ENCODE measurements around the gene FTO.
"Not testable (repeated sequence)": the region's sequence is repeated elsewhere in the genome, so short reads cannot be mapped to it uniquely, and the experiment has no call there.

Gene FTO

GRCh38 chr16:53839150-53839549 lies 135.2 kb downstream of the FTO start:
- Histone ChIP-seq H3K4me3 (no peak overlapping the region), H3K27ac (no peak overlapping the region)
- DNase-seq (ENCODE audit: low spot score): no peak
- TF ChIP-seq CTCF (IDR thresholded peaks at IDR 0.05): no peak

GRCh38 chr16:53840456-53840855 lies 136.5 kb downstream of the FTO start:
- H3K4me3 ChIP-seq: no peak overlapping the region
- no peak for TF ChIP-seq CTCF (IDR thresholded peaks at IDR 0.05)
- H3K27ac ChIP-seq: no peak overlapping the region
- no peak for DNase-seq (ENCODE audit: low spot score)

- no peak for TF ChIP-seq CTCF (IDR thresholded peaks at IDR 0.05)
- DNase-seq (ENCODE audit: low spot score): no peak
- no peak overlapping the region for H3K27ac ChIP-seq
- no peak overlapping the region for H3K4me3 ChIP-seq
Measured at GRCh38 chr16:53841884-53842283, 137.9 kb downstream of the FTO start.

GRCh38 chr16:53843084-53843483 lies 139.1 kb downstream of the FTO start:
- TF ChIP-seq CTCF (IDR thresholded peaks at IDR 0.05): no peak

GRCh38 chr16:53844804-53845203 lies 140.8 kb downstream of the FTO start:
- DNase-seq (ENCODE audit: low spot score): no peak
- Histone ChIP-seq H3K4me3 (no peak overlapping the region), H3K27ac (no peak overlapping the region)
- TF ChIP-seq CTCF (IDR thresholded peaks at IDR 0.05): no peak

More at GRCh38 chr16:53843084-53843483, 139.1 kb downstream of the FTO start:
- H3K27ac ChIP-seq: no peak overlapping the region
- DNase-seq (ENCODE audit: low spot score): no peak
- H3K4me3 ChIP-seq: no peak overlapping the region

- DNase-seq (ENCODE audit: low spot score); H3K27ac ChIP-seq: not testable (repeated sequence)
Measured at GRCh38 chr16:53846549-53846948, 142.6 kb downstream of the FTO start.

GRCh38 chr16:53846971-53847370 lies 143.0 kb downstream of the FTO start:
- TF ChIP-seq CTCF (IDR thresholded peaks at IDR 0.05): no peak
- DNase-seq (ENCODE audit: low spot score): no peak
- H3K27ac ChIP-seq: no peak overlapping the region
- no peak overlapping the region for H3K4me3 ChIP-seq

More at GRCh38 chr16:53846549-53846948, 142.6 kb downstream of the FTO start:
- H3K4me3 ChIP-seq: not testable (repeated sequence)
